HG03520 (cell line): ENCODE results near the gene DIAPH2.

Experiments
- ATAC-seq: cut with Tn5 transposase; IDR thresholded peaks from one replicate; pipeline ENCODE4 v1.9.1; 2021; ENCODE audit warnings: mild to moderate bottlenecking, moderate library complexity; ENCODE audit not compliant: unreplicated experiment

DIAPH2 gene

GRCh38 chrX:97529536-97530200 is 845.0 kb downstream of the DIAPH2 start:
- ATAC-seq: no peak

GRCh38 chrX:97531825-97532224 is 847.2 kb downstream of the DIAPH2 start:
- no peak for ATAC-seq

GRCh38 chrX:97538745-97539144 is 854.1 kb downstream of the DIAPH2 start:
- no peak for ATAC-seq

- no peak for ATAC-seq
Measured at GRCh38 chrX:97539970-97540519, 855.4 kb downstream of the DIAPH2 start.

- no peak for ATAC-seq
Measured at GRCh38 chrX:97547877-97548578, 863.4 kb downstream of the DIAPH2 start.

- ATAC-seq: no peak
Measured at GRCh38 chrX:97551821-97552220, 867.2 kb downstream of the DIAPH2 start.

- ATAC-seq: no peak
Measured at GRCh38 chrX:97553833-97554232, 869.2 kb downstream of the DIAPH2 start.

- no peak for ATAC-seq
Measured at GRCh38 chrX:97556359-97556758, 871.7 kb downstream of the DIAPH2 start.

- ATAC-seq: peak; percentile 96
Measured at GRCh38 chrX:97563531-97564133, 879.0 kb downstream of the DIAPH2 start.

- ATAC-seq: no peak
Measured at GRCh38 chrX:97564496-97564895, 879.9 kb downstream of the DIAPH2 start.

GRCh38 chrX:97587171-97587570 is 902.5 kb downstream of the DIAPH2 start:
- ATAC-seq: no peak

- ATAC-seq: no peak
Measured at GRCh38 chrX:97594646-97595224, 910.1 kb downstream of the DIAPH2 start.

GRCh38 chrX:97597954-97598353 is 913.3 kb downstream of the DIAPH2 start:
- ATAC-seq: no peak

- ATAC-seq: no peak
Measured at GRCh38 chrX:97602465-97603258, 918.0 kb downstream of the DIAPH2 start.

GRCh38 chrX:97605271-97605670 is 920.6 kb downstream of the DIAPH2 start:
- no peak for ATAC-seq

- ATAC-seq: no peak
Measured at GRCh38 chrX:97609357-97609756, 924.7 kb downstream of the DIAPH2 start.

- no peak for ATAC-seq
Measured at GRCh38 chrX:97609938-97610337, 925.3 kb downstream of the DIAPH2 start.

- ATAC-seq: peak; percentile 96
Measured at GRCh38 chrX:97616883-97617530, 932.4 kb downstream of the DIAPH2 start.

GRCh38 chrX:97619499-97619898 is 934.9 kb downstream of the DIAPH2 start:
- no peak for ATAC-seq

- no peak for ATAC-seq
Measured at GRCh38 chrX:97622111-97622510, 937.5 kb downstream of the DIAPH2 start.
